ENCODE data around the gene CAPN6. TPM values are rescaled to one million over a fixed set of nuclear protein-coding genes. Genes with fewer than 3 reads are reported as not detected.

Gene CAPN6
- total RNA-seq, 2 experiments from 2014 or later: not detected

DNA sequence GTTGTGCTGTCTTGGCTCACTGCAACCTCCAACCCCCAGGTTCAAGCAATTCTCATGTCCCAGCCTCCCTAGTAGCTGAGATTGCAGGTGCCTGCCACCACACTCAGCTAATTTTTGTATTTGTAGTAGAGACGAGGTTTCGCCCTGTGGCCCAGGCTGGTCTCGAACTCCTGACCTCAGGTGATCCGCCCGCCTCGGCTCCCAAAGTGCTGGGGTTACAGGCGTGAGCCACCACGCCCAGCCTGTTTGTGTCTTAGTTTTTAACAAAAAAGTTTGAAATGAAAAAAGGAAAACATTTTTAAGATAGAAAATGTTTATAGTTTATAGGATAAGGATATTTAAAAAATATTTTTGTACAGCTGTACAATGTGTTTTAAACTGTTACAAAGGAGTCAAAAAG is 62.4 kb downstream of the CAPN6 start:
- ATAC-seq (ENCODE audit: poor library complexity) (no peak), DNase-seq (no peak)
- CTCF ChIA-PET: no interaction called here
- H3K36me3 ChIP-seq (ENCODE audit: insufficient read depth, low read length): no peaks in the 10 kb centered on the region
- intact Hi-C loops (cut with DNase I, micrococcal nuclease): no loop called here
- Mint-ChIP-seq H3K27ac (no peak overlapping the region), H3K27me3 (no peaks in the 10 kb centered on the region), H3K36me3 (ENCODE audit: low read depth) (no peaks in the 10 kb centered on the region), H3K4me1 (ENCODE audit: low read depth) (no peaks in the 10 kb centered on the region), H3K4me3 (no peak overlapping the region), H3K9me3 (no peaks in the 10 kb centered on the region)
- no peaks in the 10 kb centered on the region for H3K4me1 ChIP-seq (ENCODE audit: insufficient read depth, low read length)
- TF ChIP-seq, protein P1, sequence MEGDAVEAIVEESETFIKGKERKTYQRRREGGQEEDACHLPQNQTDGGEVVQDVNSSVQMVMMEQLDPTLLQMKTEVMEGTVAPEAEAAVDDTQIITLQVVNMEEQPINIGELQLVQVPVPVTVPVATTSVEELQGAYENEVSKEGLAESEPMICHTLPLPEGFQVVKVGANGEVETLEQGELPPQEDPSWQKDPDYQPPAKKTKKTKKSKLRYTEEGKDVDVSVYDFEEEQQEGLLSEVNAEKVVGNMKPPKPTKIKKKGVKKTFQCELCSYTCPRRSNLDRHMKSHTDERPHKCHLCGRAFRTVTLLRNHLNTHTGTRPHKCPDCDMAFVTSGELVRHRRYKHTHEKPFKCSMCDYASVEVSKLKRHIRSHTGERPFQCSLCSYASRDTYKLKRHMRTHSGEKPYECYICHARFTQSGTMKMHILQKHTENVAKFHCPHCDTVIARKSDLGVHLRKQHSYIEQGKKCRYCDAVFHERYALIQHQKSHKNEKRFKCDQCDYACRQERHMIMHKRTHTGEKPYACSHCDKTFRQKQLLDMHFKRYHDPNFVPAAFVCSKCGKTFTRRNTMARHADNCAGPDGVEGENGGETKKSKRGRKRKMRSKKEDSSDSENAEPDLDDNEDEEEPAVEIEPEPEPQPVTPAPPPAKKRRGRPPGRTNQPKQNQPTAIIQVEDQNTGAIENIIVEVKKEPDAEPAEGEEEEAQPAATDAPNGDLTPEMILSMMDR (IDR thresholded peaks at IDR 0.05): no peak
- POLR2A ChIA-PET: no interaction called here
- no peaks in the 10 kb centered on the region for H3K27me3 ChIP-seq (ENCODE audit: control insufficient read depth in 1 of 2, insufficient read depth in 2 of 2, low read length in 2 of 2)
- no peaks in the 10 kb centered on the region for H3K9me3 ChIP-seq (ENCODE audit: control insufficient read depth in 1 of 2, insufficient read depth in 1 of 2, low read length in 2 of 2)
- no peak overlapping the region for H3K27ac ChIP-seq (ENCODE audit: low read depth in 1 of 2, low read length in 2 of 2)
- H3K4me3 ChIP-seq (ENCODE audit: low read length): no peak overlapping the region

DNA sequence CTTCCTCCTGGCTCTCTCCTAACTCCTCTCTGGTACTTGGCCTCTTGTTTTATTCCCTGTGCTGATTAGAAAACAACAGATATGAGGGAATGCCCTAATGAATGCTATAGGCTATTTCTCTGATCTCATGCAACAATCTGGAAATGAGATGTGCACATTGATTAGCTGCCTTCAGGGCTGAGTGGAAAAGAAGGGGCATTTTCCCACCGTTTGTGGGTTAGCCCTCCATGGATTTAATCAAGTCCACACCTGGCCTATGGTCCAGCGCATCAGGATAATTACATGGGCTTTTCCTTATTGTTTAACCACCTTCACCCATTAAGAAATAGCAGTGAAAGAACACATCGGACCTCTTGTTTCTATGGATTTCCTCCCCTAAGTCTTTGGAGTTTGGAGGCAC is 70.0 kb downstream of the CAPN6 start:
- intact Hi-C loops (cut with DNase I, micrococcal nuclease): no loop called here
- no peak overlapping the region for H3K27ac Mint-ChIP-seq

DNA sequence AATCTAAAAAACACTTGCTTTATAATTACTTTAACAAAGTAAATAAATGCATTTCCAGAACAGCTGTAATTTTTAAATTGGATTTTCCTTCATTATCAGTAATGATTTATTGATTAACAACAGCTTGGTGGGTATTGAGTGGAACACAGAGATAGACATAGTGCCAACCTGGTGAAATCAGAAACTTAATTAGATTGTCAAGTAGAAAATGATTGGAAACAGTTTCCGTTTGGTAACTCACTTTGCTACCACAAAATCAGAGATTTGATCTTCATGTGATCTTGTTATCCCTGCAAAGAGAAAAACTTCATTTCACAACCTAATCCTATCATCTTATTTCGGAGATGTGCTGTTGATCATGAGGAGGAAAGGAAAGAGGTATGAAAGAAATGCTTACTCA is 70.8 kb downstream of the CAPN6 start:
- no peaks in the 10 kb centered on the region for H3K27me3 ChIP-seq (ENCODE audit: control insufficient read depth in 1 of 2, insufficient read depth in 2 of 2, low read length in 2 of 2)
- no peaks in the 10 kb centered on the region for H3K4me1 ChIP-seq (ENCODE audit: insufficient read depth, low read length)
- DNase-seq (no peak), ATAC-seq (ENCODE audit: poor library complexity) (no peak)
- intact Hi-C loops (cut with DNase I, micrococcal nuclease): no loop called here
- no peak overlapping the region for H3K4me3 ChIP-seq (ENCODE audit: low read length)
- CTCF ChIA-PET: no interaction called here
- H3K4me3 Mint-ChIP-seq: no peak overlapping the region
- H3K4me1 Mint-ChIP-seq (ENCODE audit: low read depth): no peaks in the 10 kb centered on the region
- TF ChIP-seq, protein P1 (IDR thresholded peaks at IDR 0.05): no peak
- H3K9me3 ChIP-seq (ENCODE audit: control insufficient read depth in 1 of 2, insufficient read depth in 1 of 2, low read length in 2 of 2): no peaks in the 10 kb centered on the region
- no peaks in the 10 kb centered on the region for H3K9me3 Mint-ChIP-seq
- POLR2A ChIA-PET: no interaction called here
- H3K36me3 ChIP-seq (ENCODE audit: insufficient read depth, low read length): no peaks in the 10 kb centered on the region
- no peak overlapping the region for H3K27ac ChIP-seq (ENCODE audit: low read depth in 1 of 2, low read length in 2 of 2)
- peaks cover 6% of the 10 kb centered on the region for H3K27me3 Mint-ChIP-seq
- no peaks in the 10 kb centered on the region for H3K36me3 Mint-ChIP-seq (ENCODE audit: low read depth)
- no peak overlapping the region for H3K27ac Mint-ChIP-seq

More for the DNA sequence above, 70.0 kb downstream of the CAPN6 start:
- no peaks in the 10 kb centered on the region for H3K4me1 Mint-ChIP-seq (ENCODE audit: low read depth)
- no peaks in the 10 kb centered on the region for H3K36me3 ChIP-seq (ENCODE audit: insufficient read depth, low read length)
- no peaks in the 10 kb centered on the region for H3K4me1 ChIP-seq (ENCODE audit: insufficient read depth, low read length)
- CTCF ChIA-PET: no interaction called here
- ATAC-seq (ENCODE audit: poor library complexity) (no peak), DNase-seq (no peak)
- TF ChIP-seq, protein P1 (IDR thresholded peaks at IDR 0.05): no peak
- no peak overlapping the region for H3K27ac ChIP-seq (ENCODE audit: low read depth in 1 of 2, low read length in 2 of 2)
- no peaks in the 10 kb centered on the region for H3K9me3 ChIP-seq (ENCODE audit: control insufficient read depth in 1 of 2, insufficient read depth in 1 of 2, low read length in 2 of 2)
- no peak overlapping the region for H3K4me3 ChIP-seq (ENCODE audit: low read length)
- H3K4me3 Mint-ChIP-seq: no peak overlapping the region
- POLR2A ChIA-PET: no interaction called here
- no peaks in the 10 kb centered on the region for H3K9me3 Mint-ChIP-seq
- H3K27me3 ChIP-seq (ENCODE audit: control insufficient read depth in 1 of 2, insufficient read depth in 2 of 2, low read length in 2 of 2): no peaks in the 10 kb centered on the region
- peaks cover 6% of the 10 kb centered on the region for H3K27me3 Mint-ChIP-seq
- no peaks in the 10 kb centered on the region for H3K36me3 Mint-ChIP-seq (ENCODE audit: low read depth)

Other genes starting within 250 kb of the CAPN6 start
- 1 to 10 TPM; 1.5 to 1.9 TPM for gene PAK3, start 174.3 kb downstream of the CAPN6 start, total RNA-seq
- not detected for gene DCX, start 141.7 kb upstream of the CAPN6 start, total RNA-seq
- gene SERTM2, start 241.2 kb upstream of the CAPN6 start, total RNA-seq: not detected